GM21526 (cell line): ENCODE measurements around the gene CALML6.

Experiments
- ATAC-seq: cut with Tn5 transposase; IDR thresholded peaks from one replicate; pipeline ENCODE4 v1.9.1; 2021; ENCODE audit warnings: moderate library complexity; ENCODE audit not compliant: unreplicated experiment, low FRiP score

The CALML6 gene

DNA sequence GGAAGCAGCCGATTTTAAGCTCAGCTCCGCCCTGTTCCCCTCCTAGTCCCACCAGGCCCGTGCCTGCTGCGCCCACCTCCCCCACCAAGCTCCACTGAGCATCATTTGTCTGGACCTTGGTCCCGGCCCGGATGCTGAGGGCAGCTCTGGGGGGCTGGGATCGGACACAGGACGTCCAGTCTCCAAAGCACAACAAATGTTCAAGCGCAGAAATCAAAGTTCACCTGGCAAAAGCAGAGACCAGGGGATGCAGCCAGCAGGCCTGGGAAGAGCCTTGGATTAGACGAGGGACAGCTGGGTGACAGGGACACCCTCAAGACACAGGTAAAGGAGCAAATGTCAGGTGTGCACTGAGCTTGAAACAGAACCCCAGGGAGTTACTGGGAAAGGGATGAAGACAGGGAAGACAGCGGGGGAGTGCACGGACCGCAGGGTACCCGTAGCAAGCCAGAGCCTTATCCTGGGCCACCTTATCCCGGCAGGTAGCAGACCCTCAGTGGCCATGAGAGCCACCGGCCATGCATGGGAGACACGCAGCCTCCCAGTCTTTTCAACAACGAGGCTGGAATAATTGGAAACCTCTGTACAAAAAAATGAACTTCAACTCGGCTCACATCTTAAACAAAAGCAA lies 26.3 kb downstream of the CALML6 start:
- no peak for ATAC-seq

DNA sequence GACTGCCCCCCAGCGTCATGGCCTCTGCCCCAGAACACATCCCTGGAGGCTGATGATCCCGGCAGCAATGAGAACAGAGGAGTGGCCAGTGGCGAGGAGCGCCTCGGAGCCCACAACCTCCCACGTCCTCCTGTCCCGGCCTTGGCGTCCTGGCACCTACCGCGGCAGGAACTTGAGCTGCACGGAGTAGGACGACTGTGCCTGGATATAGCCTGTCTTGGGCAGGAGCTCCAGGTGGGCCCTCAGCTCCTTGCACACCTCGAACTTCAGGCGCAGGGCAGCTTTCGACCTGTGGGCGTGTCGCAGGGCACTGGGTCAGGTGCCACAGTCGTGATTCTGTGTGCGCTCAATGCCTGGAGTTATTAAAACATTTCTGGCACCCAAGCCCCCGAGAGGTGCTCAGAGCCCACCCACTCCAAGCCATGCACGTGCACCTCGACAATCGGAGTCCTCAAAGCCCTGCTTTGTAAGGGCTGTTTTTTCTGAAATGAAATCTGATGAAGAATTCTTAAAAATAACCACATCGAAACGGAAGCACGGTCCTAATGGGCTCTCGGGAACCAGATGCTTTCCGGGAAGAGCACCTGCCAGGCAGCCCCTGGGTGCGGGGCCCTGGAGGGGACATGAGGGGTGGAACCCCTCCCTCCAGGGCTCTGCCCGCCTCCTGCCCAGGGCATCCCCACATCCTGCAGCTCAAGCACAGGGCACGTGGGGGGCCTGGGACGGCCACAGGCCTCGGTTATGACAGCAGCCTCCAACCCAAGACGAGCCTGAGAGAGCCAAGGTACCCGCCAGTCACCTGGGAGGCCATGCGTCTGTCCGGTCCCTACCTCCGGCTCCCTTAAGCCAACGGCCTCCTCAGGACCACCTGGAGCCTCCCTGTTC lies 27.1 kb downstream of the CALML6 start:
- ATAC-seq, result no peak

- ATAC-seq, result no peak
Measured at GRCh38 chr1:1942753-1943656, 27.9 kb downstream of the CALML6 start.

DNA sequence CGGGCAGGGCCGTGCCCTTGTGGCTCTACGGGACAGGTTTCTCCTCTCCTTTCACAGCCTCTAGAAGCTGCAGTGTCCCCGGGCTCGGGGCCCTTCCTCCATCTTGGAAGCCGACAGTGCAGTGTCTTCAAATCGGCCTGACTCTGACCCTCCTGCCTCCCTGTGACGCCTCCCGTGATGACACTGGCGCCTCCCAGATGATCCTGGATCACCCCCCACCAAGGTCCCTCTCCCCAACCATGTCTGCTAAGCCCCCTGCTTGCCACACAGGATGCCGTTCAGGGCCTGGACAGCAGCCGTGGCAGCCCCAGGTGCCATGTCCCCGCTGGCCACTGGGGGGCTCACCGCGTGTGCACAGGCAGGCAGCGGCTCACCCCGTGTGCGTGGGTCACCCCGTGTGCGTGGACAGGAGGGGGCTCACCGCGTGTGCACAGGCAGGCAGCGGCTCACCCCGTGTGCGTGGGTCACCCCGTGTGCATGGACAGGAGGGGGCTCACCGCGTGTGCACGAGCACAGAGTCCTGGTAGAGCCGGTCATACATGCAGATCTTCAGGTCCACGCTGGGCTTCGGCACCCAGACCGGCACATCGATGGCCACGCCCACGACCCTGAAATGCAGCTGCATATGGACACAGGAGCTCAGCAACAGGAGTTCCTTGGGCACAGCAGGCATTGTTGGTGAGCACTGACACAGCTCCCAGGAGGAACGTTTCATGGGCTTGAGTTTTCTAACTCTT lies 28.9 kb downstream of the CALML6 start:
- ATAC-seq, result no peak

DNA sequence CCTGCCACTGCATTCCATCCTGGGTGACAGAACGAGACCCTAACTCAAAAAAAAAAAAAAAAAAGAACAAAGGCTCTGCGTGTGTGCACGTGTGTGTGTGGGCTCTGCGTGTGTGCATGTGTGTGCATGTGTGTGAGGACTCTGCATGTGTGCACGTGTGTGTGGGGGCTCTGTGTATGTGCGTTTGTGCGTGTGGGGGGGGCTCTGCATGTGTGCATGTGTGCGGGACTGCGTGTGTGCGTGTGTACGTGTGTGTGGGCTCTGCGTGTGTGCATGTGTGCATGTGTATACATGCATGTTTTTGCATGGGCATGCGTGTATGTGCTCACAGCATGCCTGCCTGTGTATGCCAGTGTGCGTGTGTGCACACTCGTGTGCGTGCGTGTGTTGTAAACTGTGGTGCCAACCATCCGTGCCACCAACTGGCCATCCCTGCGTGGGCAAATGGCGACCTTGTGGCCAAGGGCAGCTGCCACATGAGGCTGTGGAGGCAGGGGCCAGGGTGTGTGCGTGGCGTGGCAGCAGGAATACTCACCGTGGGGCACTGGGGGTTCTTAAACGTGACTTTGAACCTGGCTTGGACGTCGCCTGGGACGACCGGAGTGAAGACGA lies 30.8 kb downstream of the CALML6 start:
- ATAC-seq, result no peak

GRCh38 chr1:1946540-1946939 lies 31.5 kb downstream of the CALML6 start:
- ATAC-seq, result no peak

DNA sequence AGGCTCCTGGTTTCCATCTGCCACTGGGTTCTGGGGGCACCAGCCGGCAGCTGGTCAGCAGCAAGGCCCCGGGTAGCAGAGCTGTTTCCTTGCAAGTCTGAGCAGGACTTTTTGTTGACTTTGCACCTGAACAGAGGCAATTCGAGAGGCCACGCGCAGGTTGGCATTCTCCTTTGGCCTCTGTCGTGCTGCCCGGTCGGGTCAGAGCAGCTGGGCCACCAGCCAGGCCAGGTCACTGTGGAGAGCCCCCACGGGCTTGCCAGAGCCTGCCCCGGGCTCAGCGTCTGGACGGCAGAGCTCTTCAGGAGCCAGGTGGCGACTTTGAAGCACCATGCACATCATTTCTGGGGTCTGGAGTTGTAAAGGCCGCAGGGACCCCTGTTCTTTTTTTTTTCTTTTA lies 32.4 kb downstream of the CALML6 start:
- ATAC-seq, result no peak

- no peak for ATAC-seq
Measured at GRCh38 chr1:1948783-1949182, 33.7 kb downstream of the CALML6 start.

DNA sequence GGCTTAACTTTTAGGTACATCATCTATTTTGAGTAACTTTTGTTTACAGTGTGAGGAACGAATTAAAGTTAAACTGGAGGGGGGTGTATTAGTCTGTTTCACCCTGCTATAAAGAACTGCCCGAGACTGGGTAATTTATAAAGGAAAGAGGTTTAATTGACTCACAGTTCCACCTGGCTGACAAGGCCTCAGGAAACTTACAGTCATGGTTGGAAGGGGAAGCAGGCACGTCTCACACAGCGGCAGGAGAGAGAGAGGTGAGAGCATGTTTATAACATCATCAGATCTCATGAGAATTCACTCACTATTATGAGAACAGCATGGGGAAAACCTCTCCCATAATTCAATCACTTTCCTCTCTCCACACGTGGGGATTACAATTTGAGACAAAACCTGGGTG lies 35.9 kb downstream of the CALML6 start:
- no peak for ATAC-seq

GRCh38 chr1:1954015-1954414 lies 39.0 kb downstream of the CALML6 start:
- ATAC-seq, result no peak

GRCh38 chr1:1954831-1955441 lies 39.9 kb downstream of the CALML6 start:
- ATAC-seq, result no peak

GRCh38 chr1:1955621-1956094 lies 40.6 kb downstream of the CALML6 start:
- no peak for ATAC-seq

- no peak for ATAC-seq
Measured at GRCh38 chr1:1956101-1956500, 41.0 kb downstream of the CALML6 start.

GRCh38 chr1:1956586-1957532 lies 41.8 kb downstream of the CALML6 start:
- ATAC-seq, result no peak

DNA sequence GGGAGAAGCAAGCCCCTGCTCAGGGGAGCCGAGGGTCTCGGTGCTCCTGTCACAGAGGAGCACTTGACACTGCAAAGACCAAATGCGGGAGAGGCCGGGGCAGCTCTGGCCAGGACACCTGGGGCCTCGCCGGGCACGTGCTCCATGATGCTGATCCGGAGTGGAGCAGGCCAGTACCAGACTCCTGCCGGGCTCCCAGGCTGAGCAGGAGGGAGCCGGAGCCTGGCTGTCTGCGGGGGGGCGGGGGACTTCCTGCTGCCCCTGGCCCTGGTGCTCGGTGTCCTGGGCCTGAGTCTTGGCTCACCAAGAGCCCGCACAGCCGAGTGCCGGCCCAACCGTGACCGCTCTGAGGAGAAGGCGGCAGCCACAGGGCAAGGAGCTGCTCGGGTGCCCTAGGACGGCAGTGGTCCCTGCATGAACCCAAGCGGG lies 42.5 kb downstream of the CALML6 start:
- no peak for ATAC-seq

- ATAC-seq, result no peak
Measured at GRCh38 chr1:1958071-1958541, 43.0 kb downstream of the CALML6 start.

- ATAC-seq, result no peak
Measured at GRCh38 chr1:1959459-1959839, 44.4 kb downstream of the CALML6 start.

DNA sequence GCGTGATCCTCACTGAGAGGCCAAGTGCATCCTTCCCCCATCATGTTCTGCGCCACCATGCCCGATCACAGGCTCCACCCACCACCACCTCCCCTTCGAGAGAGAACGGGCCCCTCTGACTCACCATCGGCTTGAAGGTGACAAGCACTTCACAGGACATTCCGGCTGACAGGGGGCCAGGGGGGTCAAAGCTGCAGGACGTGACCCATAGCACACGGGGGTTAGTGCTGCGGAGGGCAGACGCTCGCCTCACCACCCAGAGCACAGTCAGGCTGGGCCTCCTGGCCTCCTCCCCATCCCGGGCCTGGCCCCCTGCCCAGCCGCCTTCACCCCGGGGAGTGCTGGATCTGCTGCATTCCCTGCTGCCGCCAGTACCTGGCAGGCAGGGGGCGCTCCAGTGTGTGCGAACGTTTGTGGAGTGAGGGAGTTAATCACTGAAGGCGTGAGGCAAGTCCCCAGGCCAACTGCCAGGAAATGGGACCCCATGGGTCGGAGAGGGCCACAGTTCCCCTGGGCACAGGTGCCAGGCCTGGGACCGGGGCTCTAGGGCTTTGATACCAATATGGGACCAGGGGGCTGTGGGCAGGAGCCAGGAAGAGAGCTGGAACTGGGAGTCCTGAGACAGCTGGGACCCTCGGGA lies 44.9 kb downstream of the CALML6 start:
- ATAC-seq, result no peak
